Measurements from ENCODE around the gene PLEKHN1. TPM values are rescaled to one million over a fixed set of nuclear protein-coding genes. Genes with fewer than 3 reads are reported as not detected.
"Not testable (repeated sequence)": the region's sequence is repeated elsewhere in the genome, so short reads cannot be mapped to it uniquely, and the experiment has no call there.

Gene PLEKHN1
- total RNA-seq, 1 donor: 0.54 TPM

DNA sequence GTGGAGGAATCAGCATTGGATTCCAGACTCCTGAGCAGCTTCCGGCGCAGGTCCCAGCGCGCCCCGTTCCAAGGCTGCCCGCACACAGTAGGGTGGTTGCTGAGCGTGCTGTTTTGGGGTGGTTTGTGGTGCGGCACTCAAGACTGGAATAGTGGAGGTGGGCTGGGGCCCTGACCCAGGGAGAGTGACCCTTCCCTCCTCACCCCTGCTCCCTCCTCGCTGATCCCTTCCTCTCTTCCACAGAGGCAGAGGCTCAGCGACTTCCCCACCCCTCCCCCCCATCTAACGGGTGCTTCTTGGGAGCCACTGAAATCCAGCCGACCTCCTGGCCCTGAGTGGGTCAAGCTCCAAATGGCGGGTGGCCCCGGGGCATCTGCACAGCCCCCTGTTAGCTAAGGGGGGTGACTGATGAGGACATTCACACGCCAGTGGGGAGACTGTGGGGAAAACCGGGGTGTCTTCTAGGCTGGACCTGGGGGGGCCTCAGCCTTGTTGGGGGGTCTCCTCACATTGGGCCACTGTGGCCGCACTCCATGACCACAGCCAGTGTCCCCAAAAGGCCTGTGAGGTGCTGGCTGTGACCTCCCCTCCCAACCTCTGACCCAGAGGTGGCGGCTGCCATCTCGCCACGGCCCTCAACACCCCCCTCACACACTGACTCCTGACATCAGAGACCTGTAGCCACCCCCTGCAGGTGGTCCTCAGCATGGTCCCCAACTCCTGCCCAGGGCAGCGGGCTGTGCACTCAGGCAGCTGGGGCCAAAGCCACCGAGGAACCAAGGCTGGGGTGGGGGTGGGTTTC, 37.5 kb downstream of the PLEKHN1 start:
- no peak overlapping the region for H3K4me3 ChIP-seq (ENCODE audit: low read depth, low read length)
- TF ChIP-seq, protein P1, sequence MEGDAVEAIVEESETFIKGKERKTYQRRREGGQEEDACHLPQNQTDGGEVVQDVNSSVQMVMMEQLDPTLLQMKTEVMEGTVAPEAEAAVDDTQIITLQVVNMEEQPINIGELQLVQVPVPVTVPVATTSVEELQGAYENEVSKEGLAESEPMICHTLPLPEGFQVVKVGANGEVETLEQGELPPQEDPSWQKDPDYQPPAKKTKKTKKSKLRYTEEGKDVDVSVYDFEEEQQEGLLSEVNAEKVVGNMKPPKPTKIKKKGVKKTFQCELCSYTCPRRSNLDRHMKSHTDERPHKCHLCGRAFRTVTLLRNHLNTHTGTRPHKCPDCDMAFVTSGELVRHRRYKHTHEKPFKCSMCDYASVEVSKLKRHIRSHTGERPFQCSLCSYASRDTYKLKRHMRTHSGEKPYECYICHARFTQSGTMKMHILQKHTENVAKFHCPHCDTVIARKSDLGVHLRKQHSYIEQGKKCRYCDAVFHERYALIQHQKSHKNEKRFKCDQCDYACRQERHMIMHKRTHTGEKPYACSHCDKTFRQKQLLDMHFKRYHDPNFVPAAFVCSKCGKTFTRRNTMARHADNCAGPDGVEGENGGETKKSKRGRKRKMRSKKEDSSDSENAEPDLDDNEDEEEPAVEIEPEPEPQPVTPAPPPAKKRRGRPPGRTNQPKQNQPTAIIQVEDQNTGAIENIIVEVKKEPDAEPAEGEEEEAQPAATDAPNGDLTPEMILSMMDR (IDR thresholded peaks at IDR 0.05; ENCODE audit: insufficient read depth, low read length): no peak
- no peak for DNase-seq (ENCODE audit: low read depth)

DNA sequence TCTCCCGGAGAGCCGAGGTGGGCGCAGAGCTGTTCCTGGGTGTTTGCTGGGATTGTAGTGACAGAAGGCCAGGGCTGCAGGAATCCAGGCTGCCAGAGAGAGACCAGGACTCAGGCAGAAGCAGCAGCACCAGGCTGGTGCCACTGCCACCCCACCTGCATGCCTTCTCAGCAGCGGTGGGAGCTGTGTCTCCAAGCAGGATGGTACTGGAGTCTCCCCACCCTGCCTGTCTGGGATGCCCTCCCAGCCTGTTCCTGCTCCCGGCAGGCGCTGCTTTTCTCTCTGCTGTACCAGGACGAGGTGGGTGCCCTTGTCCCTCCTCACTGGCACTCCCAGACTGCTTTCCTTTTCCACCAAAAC, 38.1 kb downstream of the PLEKHN1 start:
- TF ChIP-seq, protein P1 (IDR thresholded peaks at IDR 0.05; ENCODE audit: insufficient read depth, low read length): no peak
- DNase-seq (ENCODE audit: low read depth): no peak
- no peak overlapping the region for H3K4me3 ChIP-seq (ENCODE audit: low read depth, low read length)

DNA sequence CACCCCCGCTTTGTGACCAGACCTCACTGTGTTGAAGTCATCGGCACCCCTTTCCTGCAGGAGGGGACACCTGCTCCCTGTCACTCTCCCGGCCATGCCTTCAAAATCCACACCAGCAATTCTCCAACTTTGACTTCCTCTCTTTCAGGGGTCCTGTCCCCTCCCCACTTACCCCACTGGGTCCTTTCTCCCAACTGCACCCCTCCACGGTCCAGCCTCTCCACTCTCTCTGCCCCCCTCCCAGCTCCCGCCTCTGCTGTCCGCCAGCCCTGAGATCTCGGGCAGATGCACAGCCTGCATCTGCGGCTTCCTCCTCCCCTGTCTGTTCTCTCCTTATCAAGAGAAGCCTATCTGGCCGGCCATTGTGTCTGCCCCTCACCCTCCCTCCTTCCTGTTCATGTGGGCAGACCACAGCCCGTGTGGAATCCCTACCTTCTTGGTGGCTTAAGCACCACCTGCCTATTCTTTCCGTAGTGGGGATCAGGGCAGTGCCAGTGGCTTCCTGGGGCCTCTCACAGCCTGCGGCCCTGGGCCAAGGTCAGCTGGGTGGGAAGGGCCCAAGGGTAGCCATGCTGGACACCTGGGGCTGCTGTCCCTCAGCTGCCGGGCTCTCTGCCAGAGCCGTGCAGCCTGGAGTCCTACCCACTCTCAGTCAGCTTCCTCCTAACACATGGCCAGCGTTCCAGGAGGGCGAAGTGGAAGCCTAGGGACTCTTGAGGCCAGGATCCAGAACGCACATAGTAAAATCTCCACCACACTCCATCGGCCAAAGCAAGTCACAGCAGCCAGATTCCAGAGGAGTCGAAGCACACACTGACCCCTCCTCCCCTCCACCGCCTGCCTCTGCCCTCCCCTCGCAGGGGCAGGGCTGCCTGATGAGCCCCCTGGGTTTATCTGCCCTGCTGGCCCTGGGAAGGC, 38.8 kb downstream of the PLEKHN1 start:
- TF ChIP-seq, protein P1 (IDR thresholded peaks at IDR 0.05; ENCODE audit: insufficient read depth, low read length): no peak
- peak; percentile 39 for DNase-seq (ENCODE audit: low read depth)
- no peak overlapping the region for H3K4me3 ChIP-seq (ENCODE audit: low read depth, low read length)

DNA sequence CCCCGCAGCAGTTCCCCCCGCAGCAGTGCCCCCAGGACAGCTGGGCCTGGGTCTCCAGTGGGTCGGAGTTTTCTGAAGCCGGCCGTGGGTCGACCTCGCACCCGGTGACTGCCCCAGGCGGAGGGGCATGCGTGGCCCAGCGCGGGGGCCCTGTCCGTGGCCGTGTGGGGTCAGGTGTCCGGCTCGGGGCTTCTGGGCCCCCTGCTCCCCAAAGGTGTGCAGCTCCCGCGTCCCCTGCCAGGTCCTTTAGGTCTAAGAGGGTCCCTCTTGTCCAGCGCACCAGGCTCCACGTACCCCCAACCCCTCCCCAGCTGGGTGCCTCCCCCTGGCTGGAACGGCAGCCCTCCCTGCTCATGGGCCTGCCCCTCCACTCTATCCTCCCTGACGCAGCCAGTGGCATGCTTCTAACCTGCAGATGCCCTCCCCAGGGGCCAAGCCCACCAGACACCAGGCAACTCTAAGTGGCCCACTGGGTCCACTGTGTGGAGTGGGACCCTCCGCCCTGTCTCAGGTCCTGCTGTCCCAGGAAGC, 39.6 kb downstream of the PLEKHN1 start:
- no peak for DNase-seq (ENCODE audit: low read depth)
- TF ChIP-seq, protein P1 (IDR thresholded peaks at IDR 0.05; ENCODE audit: insufficient read depth, low read length): no peak
- no peak overlapping the region for H3K4me3 ChIP-seq (ENCODE audit: low read depth, low read length)

DNA sequence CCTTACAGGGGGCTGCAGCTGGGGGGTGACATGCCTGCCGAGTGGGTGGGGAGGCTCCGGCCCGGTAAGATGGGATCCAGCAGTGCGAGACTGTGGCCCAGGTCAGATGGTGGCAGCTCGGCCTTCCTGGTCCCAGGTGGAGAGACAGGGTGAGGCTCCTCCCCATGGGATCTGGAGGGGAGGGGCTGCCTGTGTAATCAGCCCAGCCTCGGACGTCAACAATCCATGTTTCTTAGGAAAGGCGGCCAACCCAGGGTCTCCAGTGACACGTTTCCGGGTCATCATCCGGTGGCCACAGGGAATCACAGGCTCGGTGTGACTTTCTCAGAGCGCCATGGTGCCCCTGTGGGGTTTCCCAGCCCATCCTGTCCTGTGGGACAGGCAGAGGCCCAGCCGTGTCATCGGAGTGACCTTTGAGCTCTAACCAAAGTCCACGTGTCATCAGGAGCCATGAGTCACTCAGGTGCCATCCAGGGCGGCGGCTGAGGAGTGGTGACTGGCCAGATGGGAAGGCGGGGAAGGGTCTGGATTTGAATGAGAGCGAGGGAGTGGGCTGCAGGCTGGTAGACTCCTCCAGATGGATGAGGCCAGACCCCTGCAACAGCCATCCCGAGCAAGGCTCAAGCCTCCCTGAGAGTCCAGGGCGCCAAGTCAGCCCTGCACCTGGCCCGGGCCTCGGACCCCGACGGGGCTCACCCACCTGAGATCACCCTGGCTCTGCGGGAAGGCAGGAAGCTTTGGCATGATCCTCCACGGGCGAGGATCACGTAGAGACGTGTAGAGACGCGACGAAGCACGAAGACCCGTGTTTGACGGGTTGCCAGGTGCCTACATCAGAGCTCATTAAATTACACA, 40.2 kb downstream of the PLEKHN1 start:
- no peak overlapping the region for H3K4me3 ChIP-seq (ENCODE audit: low read depth, low read length)
- DNase-seq (ENCODE audit: low read depth): no peak
- TF ChIP-seq, protein P1 (IDR thresholded peaks at IDR 0.05; ENCODE audit: insufficient read depth, low read length): no peak

DNA sequence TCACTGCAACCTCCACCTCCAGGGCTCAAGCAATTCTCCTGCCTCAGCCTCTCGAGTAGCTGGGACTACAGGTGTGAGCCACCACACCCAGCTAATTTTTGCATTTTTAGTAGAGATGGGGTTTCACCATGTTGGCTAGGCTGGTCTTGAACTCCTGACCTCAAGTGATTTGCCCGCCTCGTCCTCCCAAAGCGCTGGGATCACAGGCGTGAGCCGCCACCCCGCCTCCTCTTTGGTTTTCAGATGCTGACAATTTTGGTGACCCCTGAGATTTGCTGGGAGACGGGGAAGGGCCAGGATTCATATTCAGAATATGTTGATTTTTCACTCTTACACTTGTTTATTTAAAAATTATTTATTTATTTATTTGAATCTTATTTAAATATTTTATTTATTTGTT, 43.8 kb downstream of the PLEKHN1 start:
- H3K4me3 ChIP-seq (ENCODE audit: low read depth, low read length); DNase-seq (ENCODE audit: low read depth): not testable (repeated sequence)

All from fibroblast of the aortic adventitia (primary cell).